ENCODE results near the gene GZMA. TPM values are rescaled to one million over a fixed set of nuclear protein-coding genes. Genes with fewer than 3 reads are reported as not detected.

GZMA gene
- total RNA-seq, 1 experiment from 2014 or later, result not detected

Other genes with a start within 250 kb of the GZMA start
- gene ESM1, start 117.1 kb upstream of the GZMA start, total RNA-seq (2014; rRNA removed; shearing (Covaris generic)), result not detected in 2 replicates
- not detected in 2 replicates for gene GZMK, start 78.4 kb upstream of the GZMA start, total RNA-seq (2014; rRNA removed; shearing (Covaris generic))
- 45.8 and 64.4 TPM in 2 replicates for gene GPX8, start 57.5 kb downstream of the GZMA start, total RNA-seq (2014; rRNA removed; shearing (Covaris generic))
- not detected in 2 replicates for gene CDC20B, start 70.5 kb downstream of the GZMA start, total RNA-seq (2014; rRNA removed; shearing (Covaris generic))
- gene MCIDAS, start 124.7 kb downstream of the GZMA start, total RNA-seq (2014; rRNA removed; shearing (Covaris generic)), result 1.4 and 3.3 TPM in 2 replicates
- 0.74 and 3.8 TPM in 2 replicates for gene CCNO, start 131.0 kb downstream of the GZMA start, total RNA-seq (2014; rRNA removed; shearing (Covaris generic))
- 14.0 and 31.5 TPM in 2 replicates for gene DHX29, start 205.0 kb downstream of the GZMA start, total RNA-seq (2014; rRNA removed; shearing (Covaris generic))
- 102 and 109 TPM in 2 replicates for gene MTREX, start 205.3 kb downstream of the GZMA start, total RNA-seq (2014; rRNA removed; shearing (Covaris generic))